GM12892 (cell line): Measurements from ENCODE around the gene MT1A.

Source experiments
- POLR2A ChIP-seq: IDR thresholded peaks from 2 replicates; pipeline ENCODE4 v1.6.1; 2011; ENCODE audit warnings: low read depth, low read length, control low read depth
- POLR2AphosphoS5 ChIP-seq: IDR thresholded peaks from 2 replicates; pipeline ENCODE4 v1.6.1; 2011; ENCODE audit warnings: low read depth, low read length, control low read depth

GRCh38 chr16:56645838-56646237 lies 7.4 kb downstream of the MT1A start:
- no peak for TF ChIP-seq POLR2AphosphoS5
- TF ChIP-seq POLR2A = no peak
